HG02678 (cell line): ENCODE measurements around the gene MAP2K5.

Experiments used
- ATAC-seq: cut with Tn5 transposase; IDR thresholded peaks from one replicate; pipeline ENCODE4 v1.9.1; 2021; ENCODE audit warnings: mild to moderate bottlenecking, moderate library complexity; ENCODE audit not compliant: unreplicated experiment

The MAP2K5 gene

DNA sequence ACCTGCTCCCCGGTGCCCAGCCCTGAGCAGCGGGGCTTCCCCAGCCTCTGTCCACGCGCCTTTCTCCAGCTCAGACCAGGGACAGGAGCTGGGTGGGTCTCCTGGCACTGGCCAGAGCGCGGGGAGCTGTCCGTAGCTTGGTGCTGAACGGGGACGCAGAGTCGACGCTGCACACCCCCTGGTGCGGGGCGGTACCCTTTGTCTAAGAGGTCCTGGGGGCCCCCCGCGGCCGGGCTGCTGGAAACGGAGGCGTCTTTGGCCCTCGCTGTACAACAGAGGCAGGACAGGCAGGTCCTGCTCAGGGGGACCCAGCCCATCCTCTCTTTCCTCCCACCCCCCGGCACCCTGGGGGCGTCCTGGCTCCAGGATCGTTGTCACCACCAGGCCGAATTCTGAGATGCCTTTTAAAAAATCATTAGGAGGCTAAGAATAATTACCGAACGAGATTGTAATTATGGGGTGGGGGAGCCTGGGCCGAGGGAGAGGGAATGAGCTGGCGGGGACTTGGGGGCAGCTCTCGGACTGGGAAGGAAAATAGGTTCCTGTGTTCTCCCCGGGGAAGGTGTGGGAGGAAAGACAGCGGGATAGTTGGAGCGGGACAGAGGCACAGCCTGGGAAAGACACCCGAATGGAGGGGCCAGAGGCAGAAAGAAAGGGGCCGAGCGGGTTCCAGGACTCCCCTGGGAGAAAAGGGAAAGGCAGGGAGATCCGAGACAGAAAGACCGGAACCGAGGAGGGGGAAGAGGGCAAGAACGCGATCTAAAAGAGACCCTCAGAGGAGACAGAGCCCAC lies 278.7 kb downstream of the MAP2K5 start:
- no peak for ATAC-seq

GRCh38 chr15:67821784-67822440 lies 279.4 kb downstream of the MAP2K5 start:
- no peak for ATAC-seq

GRCh38 chr15:67822537-67823313 lies 280.2 kb downstream of the MAP2K5 start:
- no peak for ATAC-seq

DNA sequence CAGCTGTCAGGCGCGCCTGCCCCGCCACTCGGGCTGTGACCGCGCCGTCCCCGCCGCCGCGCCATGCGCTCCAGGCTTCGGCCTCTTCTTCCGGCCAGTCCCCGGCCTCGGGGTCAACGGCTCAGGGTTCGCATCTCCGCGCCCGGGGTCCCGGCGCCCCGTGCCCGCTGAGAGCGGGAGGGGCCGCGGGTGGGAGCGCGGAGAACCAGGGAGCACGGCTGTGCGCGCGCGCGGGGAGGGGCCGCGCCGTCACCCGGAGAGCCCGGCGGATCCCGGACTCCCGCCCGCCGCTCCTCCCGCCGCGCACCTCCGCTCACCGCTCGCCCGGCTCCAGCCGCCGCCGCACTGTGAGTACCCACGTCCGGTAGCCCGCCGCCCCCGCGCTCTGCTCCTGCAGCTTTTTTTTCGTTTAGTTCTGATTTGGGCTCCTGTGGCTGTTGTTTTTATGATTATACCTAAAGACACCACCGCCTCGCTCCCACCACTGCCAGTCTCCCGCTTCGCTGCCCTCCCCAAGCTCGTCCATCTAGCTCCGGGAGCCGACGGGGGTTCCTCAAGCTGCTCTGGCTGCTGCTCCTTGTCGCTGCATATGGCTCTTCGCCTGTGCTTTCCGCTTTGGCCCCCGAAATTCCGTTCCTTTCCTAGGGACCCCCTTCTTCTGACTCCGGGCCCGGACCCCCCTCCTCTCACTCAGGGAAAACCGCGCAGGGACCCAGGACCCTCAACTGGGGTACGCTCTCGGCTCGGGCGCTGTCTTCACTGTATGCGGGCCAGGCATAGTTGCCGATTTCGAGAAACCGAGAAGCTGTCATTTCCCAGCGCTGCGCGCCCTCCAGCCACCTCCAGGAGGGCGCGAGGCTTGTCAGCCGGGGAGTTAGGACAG lies 281.1 kb downstream of the MAP2K5 start:
- ATAC-seq = no peak

GRCh38 chr15:67824197-67824968 lies 281.9 kb downstream of the MAP2K5 start:
- no peak for ATAC-seq

DNA sequence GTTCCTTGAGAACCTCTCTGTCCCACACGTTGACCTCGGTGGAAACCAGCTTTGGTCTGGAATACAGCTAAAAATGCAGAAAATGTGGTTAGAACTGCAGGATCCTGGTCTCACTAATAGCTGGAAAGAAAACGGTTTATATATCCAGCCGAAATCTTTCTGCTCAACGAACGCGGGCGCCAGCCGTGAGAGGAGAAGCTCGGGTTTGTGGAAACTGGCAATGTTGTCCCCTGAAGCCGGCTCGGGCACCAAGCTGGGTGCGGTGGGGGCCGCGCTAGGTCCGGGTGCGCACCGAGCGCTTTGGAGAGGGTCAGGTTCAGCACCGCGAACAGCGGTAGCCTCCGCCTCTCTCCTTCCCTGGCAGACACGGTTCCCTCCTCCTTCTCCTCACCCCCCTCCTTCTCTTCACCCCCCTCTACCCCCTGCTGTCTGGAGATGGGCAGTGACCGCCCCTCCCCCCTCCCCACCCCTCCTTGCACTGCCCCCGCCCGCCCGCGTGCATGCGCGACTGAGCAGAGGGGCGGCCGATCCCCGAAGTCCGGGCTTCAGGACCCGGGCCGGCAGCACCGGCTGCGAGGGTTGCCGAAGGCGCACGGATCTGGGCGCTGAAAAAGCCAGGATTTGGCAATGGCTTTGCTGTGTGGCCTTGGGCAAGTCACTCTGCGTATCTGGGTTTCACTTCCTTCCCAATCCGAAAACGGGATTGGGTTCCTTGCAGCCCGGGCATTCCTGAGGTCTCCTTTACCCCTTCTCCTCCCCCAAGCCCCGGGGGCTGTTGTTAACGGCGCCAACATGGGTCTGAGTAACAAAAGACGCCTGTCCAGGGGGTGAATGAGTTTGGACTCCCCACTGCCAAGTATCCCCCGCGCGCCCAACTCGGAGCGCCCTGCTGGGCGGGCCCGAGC lies 282.7 kb downstream of the MAP2K5 start, which contains the start of gene SKOR1:
Gene SKOR1 (plus strand): TSS at position 534 of the 905 bp plus-strand sequence. CDS start 94 bp downstream, at position 628.
- ATAC-seq = no peak

DNA sequence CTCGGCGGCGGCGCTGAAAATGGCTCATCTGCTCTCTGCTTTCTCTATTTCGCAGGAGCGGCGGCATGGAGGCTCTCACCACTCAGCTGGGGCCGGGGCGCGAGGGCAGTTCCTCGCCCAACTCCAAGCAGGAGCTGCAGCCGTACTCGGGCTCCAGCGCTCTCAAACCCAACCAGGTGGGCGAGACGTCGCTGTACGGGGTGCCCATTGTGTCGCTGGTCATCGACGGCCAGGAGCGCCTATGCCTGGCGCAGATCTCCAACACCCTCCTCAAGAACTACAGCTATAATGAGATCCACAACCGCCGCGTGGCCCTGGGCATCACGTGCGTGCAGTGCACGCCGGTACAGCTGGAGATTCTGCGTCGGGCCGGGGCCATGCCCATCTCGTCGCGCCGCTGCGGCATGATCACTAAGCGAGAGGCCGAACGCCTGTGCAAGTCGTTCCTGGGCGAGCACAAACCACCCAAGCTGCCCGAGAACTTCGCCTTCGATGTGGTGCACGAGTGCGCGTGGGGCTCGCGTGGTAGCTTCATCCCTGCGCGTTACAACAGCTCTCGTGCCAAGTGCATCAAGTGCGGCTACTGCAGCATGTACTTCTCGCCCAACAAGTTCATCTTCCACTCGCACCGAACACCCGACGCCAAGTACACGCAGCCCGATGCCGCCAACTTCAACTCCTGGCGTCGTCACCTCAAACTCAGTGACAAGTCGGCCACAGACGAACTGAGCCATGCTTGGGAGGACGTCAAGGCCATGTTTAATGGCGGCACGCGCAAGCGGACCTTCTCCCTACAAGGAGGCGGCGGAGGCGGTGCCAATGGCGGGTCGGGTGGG lies 283.6 kb downstream of the MAP2K5 start:
- no peak for ATAC-seq

DNA sequence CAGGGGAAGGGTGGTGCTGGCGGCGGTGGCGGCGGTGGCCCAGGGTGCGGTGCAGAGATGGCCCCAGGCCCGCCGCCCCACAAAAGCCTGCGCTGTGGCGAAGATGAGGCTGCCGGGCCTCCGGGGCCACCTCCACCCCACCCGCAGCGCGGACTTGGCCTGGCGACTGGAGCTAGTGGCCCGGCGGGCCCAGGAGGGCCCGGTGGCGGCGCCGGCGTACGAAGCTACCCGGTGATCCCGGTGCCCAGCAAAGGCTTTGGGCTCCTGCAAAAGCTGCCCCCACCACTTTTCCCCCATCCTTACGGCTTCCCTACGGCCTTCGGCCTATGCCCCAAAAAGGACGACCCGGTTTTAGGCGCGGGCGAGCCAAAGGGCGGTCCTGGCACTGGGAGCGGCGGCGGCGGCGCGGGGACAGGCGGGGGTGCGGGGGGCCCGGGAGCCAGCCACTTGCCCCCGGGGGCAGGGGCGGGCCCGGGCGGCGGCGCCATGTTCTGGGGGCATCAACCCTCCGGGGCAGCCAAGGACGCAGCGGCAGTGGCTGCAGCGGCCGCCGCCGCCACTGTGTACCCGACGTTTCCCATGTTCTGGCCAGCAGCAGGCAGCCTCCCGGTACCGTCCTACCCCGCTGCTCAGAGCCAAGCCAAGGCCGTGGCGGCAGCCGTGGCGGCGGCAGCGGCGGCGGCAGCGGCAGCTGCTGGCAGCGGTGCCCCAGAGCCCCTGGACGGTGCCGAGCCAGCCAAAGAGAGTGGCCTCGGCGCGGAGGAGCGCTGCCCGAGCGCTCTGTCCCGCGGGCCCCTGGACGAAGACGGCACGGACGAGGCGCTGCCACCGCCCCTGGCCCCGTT lies 284.4 kb downstream of the MAP2K5 start:
- ATAC-seq = no peak

- no peak for ATAC-seq
Observed at GRCh38 chr15:67827562-67828277, 285.2 kb downstream of the MAP2K5 start.

GRCh38 chr15:67828278-67828968 lies 285.9 kb downstream of the MAP2K5 start:
- no peak for ATAC-seq

- ATAC-seq = no peak
Observed at GRCh38 chr15:67828969-67829646, 286.6 kb downstream of the MAP2K5 start.

- no peak for ATAC-seq
Observed at GRCh38 chr15:67829647-67830504, 287.4 kb downstream of the MAP2K5 start.

DNA sequence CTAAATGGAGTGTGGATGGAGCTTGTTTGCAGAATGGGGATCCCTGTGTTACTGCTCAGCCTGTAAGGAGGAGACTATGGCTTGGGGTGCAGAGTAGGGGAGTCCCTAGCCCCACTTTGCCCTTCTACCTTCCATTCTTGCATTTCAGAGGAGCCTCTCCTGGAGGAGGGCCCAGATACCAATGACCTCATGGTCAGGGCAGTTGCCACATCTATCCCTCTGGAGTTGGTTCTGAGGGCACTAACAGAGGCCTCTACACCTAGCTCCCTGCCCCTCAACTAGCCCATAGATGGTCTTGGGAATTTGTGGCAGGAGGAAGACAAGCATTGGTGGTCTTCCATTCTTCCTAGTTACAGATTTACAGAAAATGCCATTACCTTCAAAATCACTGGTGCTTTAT lies 288.9 kb downstream of the MAP2K5 start:
- no peak for ATAC-seq

DNA sequence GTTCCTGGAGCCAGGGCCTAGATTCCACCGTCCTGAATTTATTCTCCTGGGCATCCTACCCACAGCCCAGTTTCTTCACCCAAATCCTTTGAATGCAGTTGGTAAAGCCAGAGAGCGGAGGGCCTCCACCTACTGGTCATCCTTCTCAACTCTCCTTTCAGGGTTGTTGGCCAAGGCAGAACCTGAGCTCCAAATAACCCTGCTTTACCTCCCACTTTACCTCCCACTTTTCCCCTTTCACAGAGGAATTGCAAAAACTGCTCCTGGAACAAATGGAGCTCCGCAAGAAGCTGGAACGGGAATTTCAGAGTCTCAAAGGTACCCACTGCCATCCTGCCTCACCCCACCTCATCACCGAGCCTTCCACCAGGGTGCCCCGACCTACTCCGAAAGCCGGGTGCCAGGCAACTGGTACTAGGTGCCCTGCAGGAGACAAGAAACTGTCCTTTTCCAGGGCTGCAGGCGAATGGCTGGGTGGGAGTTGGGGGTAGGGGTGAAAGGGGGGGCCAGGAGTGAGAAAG lies 289.6 kb downstream of the MAP2K5 start:
- no peak for ATAC-seq
